Measurements from ENCODE around the gene RFC1. TPM values are rescaled to one million over a fixed set of nuclear protein-coding genes. Genes with fewer than 3 reads are reported as not detected.
A peak's percentile ranks its signal among the peaks of the same experiment; 100 is the strongest.

The RFC1 gene
- total RNA-seq, 1 experiment from 2014 or later, result 56.8 TPM

- H4K20me1 ChIP-seq (ENCODE audit: control insufficient read depth, insufficient read depth, insufficient read length), result no peaks in the 10 kb centered on the region
- Mint-ChIP-seq H3K4me3 (no peak overlapping the region), H3K36me3 (ENCODE audit: insufficient read depth in 1 of 3, low read depth in 3 of 3) (peaks cover 11 to 27% (median 20%) of the 10 kb centered on the region in 3 experiments), H3K27ac (peak overlapping the region in 2 of 3 experiments; percentile 25 to 53; a peak in 3 of 7 replicates), H3K4me1 (peaks cover 2% of the 10 kb centered on the region in 2 experiments; a peak in 1 of 4 replicates), H3K9me3 (no peaks in the 10 kb centered on the region), H3K27me3 (ENCODE audit: low read depth) (no peaks in the 10 kb centered on the region)
- no peak overlapping the region for H2BK120ac ChIP-seq (ENCODE audit: low read depth, low read length, poor library complexity, severe bottlenecking)
- DNase-seq, result no peak
- H3K56ac ChIP-seq (ENCODE audit: insufficient read length, low read depth, low read length), result no peak overlapping the region
- no peak overlapping the region for H2BK12ac ChIP-seq (ENCODE audit: insufficient read length, low read depth, low read length)
- H2AFZ ChIP-seq (ENCODE audit: low read length), result no peak overlapping the region
- TF ChIP-seq, protein P1, sequence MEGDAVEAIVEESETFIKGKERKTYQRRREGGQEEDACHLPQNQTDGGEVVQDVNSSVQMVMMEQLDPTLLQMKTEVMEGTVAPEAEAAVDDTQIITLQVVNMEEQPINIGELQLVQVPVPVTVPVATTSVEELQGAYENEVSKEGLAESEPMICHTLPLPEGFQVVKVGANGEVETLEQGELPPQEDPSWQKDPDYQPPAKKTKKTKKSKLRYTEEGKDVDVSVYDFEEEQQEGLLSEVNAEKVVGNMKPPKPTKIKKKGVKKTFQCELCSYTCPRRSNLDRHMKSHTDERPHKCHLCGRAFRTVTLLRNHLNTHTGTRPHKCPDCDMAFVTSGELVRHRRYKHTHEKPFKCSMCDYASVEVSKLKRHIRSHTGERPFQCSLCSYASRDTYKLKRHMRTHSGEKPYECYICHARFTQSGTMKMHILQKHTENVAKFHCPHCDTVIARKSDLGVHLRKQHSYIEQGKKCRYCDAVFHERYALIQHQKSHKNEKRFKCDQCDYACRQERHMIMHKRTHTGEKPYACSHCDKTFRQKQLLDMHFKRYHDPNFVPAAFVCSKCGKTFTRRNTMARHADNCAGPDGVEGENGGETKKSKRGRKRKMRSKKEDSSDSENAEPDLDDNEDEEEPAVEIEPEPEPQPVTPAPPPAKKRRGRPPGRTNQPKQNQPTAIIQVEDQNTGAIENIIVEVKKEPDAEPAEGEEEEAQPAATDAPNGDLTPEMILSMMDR (conservative IDR thresholded peaks at IDR 0.05), result no peak
- no peak overlapping the region for H2AK5ac ChIP-seq (ENCODE audit: insufficient read length, low read length)
- no peak overlapping the region for H3K18ac ChIP-seq (ENCODE audit: insufficient read length, low read depth, low read length)
- H4K91ac ChIP-seq (ENCODE audit: insufficient read length, low read depth, low read length), result no peak overlapping the region
- H4K8ac ChIP-seq (replicated peaks; ENCODE audit: insufficient read length, low read depth, low read length), result no peak overlapping the region
- no peak overlapping the region for H3K4me2 ChIP-seq (ENCODE audit: insufficient read depth, insufficient read length, low read length)
- H3K23me2 ChIP-seq (ENCODE audit: insufficient read length, low read depth, low read length, poor library complexity, severe bottlenecking), result no peaks in the 10 kb centered on the region
- no peaks in the 10 kb centered on the region for H3K27me3 ChIP-seq (ENCODE audit: insufficient read depth, low read length)
- no peak overlapping the region for H3K14ac ChIP-seq (ENCODE audit: insufficient read depth, low read length)
- H3K23ac ChIP-seq (ENCODE audit: insufficient read length, low read depth, low read length), result no peak overlapping the region
- no peak overlapping the region for H3K27ac ChIP-seq (ENCODE audit: insufficient read length, low read depth, low read length)
- H3K9ac ChIP-seq (ENCODE audit: extremely low read depth, insufficient read length, low read length), result no peak overlapping the region
- WGBS (ENCODE audit: extremely low coverage, insufficient read length, low lambda C conversion rate), result no CpG with 5 or more reads among the region's 1 CpG
- H3K4ac ChIP-seq (ENCODE audit: low read depth, low read length), result no peak overlapping the region
- H2BK20ac ChIP-seq (ENCODE audit: low read depth, low read length, poor library complexity, severe bottlenecking), result no peak overlapping the region
- no peak overlapping the region for H2BK15ac ChIP-seq (ENCODE audit: low read depth, low read length)
- H2BK5ac ChIP-seq (ENCODE audit: insufficient read length, low read length), result no peak overlapping the region
- no peak overlapping the region for H4K5ac ChIP-seq (ENCODE audit: insufficient read length, low read depth, low read length)
- H3T11ph ChIP-seq (ENCODE audit: low read length), result no peak overlapping the region
- peaks cover 7% of the 10 kb centered on the region for H3K79me1 ChIP-seq (ENCODE audit: insufficient read depth, low read depth, low read length, poor library complexity, severe bottlenecking)
- H3K9me3 ChIP-seq (ENCODE audit: control insufficient read depth, low read depth, low read length), result no peaks in the 10 kb centered on the region
- H3K4me1 ChIP-seq (ENCODE audit: insufficient read depth, low read length), result no peaks in the 10 kb centered on the region
- peaks cover 14% of the 10 kb centered on the region; the same call in 1 of the 2 replicates for H3K79me2 ChIP-seq (ENCODE audit: insufficient read depth, low read length)
Observed at GRCh38 chr4:39354254-39354552, 12.0 kb downstream of the RFC1 start.
